GM08714 (cell line): ENCODE results near the gene MRPL36.

ENCODE experiments used
- H3K4me3 ChIP-seq: fragments of 200-500 bp; sonication (Bioruptor generic); 2 replicates; pipeline ENCODE4 v1.5.1; 2014; ENCODE audit warnings: mild to moderate bottlenecking, low read length, inconsistent platforms
- ZNF274 ChIP-seq: IDR thresholded peaks from 2 replicates; pipeline ENCODE4 v1.6.1; 2012; ENCODE audit warnings: mild to moderate bottlenecking, low read depth, low read length

Gene MRPL36

DNA sequence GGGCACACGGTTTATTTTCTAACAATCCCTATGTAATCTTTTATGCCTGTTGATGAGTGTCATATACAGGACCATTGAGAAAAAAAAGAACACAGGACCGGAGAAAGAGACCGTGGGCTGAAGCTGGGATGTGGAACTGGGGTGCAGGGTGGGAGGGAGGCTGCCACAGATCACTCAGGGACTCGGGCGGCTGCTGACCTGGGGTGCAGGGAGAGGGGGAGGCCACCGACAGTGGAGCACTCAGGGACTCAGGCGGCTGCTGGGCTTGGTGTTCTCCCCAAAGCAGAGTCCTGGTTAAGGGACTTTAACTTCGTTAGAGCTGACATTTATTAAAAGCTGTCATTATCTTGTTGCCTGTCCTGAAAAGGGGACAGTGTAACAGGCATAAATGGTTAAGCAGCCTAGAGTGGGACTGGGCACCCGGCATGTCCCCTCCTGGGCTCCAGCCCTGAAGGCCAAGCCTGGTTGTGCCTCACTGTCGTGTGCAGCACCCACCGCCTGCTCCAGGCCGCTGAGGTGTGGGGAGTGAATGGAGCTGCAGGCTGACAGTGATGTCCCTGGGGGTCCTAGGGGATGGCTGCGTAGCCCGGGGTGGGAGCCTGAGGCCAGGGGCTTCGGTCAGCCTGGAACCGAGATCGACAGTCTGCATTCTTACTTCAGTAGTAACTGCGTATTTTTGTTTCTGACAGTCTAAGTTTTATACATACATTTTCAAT lies 15.6 kb upstream of the MRPL36 start:
- H3K4me3 ChIP-seq = no peak overlapping the region
- TF ChIP-seq ZNF274 = no peak

DNA sequence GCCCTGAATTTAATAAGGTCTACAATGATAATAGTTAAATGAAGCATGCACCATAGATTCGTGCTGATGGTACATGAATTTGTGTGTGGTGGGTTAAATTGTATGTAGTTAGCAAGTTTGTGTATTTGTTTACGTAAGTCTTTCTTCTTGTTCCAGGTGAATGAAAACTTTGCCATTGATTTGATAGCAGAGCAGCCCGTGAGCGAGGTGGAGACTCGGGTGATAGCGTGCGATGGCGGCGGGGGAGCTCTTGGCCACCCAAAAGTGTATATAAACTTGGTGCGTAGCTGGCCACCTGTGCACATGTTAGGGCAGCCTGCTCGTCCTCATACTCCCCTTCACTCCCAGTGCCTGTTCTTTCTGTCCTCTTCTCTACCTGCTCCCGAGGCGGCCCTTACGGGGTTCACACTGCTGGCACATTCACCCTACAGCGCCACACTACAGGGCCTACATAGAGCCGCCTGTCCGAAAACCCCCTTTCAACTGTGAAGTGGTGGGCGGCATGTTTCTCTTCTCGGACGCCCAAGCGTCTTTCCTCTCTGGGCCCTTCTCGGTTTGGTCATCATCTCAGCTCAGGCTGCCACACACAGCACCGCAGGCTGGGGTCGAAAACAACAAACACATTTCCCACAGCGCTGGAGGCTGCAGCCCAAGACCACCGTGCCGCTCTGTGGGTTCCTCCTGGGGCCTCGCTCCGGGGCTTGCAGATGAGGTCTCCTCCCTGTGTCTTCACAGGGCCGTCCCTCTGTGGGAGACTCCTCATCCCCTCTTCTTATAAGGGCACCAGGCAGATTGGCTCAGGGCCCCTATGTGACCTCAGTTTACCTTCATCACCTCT lies 14.8 kb upstream of the MRPL36 start:
- H3K4me3 ChIP-seq = no peak overlapping the region
- no peak for TF ChIP-seq ZNF274

DNA sequence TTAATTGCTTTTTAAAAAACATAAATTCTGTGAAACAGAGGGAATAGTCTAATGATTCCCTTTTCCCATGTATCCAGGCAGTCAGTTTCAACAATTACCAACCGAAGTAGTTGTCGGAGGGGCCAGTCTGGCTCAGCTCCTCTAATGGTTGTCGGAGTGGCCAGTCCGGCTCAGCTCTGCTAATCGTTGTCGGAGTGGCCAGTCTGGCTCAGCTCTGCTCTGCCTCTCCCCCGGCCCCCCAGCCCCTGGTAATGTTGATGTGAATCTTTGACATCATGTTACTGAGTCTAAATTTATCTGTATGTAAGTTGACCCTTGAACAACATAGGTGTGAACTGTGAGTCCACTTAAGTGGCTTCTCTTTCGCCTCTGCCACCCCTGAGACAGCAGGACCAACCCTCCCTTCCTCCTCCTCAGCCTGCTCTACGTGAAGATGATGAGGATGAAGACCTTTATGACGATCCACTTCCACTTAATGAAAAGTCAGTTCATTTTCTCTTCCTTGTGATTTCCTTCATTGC lies 11.0 kb upstream of the MRPL36 start:
- H3K4me3 ChIP-seq = no peak overlapping the region
- TF ChIP-seq ZNF274 = no peak

DNA sequence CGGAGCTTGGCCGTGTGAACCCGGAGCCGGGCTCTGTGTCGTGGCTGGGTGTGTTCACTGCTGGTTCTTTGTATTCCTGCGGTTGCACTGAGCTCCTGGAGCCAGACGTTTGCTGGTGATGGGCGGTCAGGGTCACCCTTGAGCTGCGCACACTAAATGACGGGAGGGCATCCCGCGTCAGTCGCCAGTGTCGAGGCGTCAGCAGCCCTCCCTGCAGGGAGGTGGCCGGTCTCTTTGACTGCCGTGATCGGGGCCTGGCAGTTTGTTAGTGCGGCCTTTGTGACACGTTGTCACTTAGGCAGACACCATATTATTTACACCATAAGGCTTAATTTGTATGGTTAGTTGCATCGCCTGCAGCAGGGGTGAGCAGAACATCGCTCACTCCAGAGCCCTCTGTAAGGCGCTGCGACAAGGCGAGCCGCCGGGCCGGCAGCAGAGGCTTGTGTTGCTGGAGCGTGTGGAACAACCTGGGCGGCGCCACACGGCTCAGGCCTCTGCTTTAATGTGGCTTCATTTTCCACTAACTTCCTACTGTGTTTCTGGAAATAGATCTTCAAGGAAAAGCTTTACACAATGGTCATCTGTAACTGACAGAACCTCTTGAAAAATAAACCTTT lies 9.9 kb upstream of the MRPL36 start:
- H3K4me3 ChIP-seq = no peak overlapping the region
- TF ChIP-seq ZNF274 = no peak

DNA sequence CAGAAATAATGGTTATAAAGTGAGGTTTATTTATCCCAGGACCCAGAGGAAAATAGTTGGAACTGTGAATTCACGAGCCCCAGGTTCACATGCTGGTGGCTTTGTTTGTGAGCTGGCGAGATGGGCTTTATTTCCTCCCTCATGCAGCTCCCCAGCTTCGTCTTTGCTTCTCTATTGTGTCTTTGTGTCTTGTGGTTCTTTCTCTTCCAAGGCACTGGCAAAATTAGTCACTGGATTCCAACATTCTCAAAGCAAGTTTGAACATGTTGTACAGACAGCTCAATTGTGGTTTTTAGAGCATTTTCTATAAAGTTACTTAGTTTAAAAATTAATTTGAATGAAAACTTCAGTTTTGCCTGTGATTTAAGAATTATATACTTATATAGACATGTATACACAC lies 8.8 kb upstream of the MRPL36 start:
- no peak overlapping the region for H3K4me3 ChIP-seq
- TF ChIP-seq ZNF274 = no peak

DNA sequence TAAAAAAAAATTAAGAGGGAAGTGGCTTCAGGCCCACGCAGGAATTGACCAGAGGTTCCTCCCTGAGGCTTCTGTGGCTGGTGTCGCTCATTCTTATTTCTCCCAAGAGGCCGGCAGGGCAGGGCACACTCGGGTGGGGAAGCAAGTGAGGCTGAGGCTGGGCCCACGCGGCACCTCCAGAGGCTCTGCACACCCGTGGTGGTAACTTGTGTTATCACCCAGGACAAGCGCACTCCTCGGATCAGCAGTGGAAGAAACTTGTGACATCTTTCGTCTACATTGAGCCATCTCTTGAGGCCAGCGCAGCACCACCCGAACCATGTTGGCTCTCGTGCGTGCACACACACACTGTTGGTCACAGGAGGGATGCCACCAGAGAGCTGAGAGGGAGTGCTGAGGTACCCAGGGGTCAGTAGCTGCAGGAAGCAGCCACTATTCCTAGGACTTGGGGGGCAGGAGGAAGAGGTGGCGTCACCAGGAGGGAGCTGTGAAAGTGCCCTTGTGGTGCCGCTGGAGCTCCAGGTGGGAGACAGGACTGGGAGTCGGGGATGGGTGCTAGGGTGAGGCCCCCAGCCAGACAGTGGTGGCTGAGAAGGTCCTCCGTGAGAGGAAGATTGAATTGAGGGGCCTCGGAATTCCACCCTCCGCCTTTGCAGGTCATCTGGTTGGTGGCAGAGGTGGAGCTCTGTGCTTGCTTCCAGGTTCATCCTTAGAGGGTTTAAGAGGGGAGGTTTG lies 8.0 kb upstream of the MRPL36 start:
- TF ChIP-seq ZNF274 = no peak
- H3K4me3 ChIP-seq = no peak overlapping the region

DNA sequence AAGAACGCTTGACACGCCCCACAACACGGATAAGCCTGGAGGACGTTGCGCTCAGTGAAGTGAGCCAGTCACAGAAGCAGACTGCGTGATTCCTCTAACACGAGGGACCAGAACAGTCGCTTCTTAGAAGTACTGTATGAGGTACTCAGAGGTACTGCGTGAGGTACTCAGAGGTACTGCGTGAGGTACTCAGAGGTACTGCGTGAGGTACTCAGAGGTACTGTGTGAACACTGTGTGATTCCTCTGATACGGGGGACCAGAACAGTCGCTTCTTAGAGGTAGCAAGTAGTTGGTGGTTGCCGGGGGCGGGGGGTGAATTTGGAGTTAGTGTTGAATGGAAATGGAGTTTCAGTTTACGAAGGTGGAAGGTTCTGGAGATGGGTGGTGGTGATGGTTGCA lies 7.3 kb upstream of the MRPL36 start:
- TF ChIP-seq ZNF274 = no peak
- H3K4me3 ChIP-seq = no peak overlapping the region

DNA sequence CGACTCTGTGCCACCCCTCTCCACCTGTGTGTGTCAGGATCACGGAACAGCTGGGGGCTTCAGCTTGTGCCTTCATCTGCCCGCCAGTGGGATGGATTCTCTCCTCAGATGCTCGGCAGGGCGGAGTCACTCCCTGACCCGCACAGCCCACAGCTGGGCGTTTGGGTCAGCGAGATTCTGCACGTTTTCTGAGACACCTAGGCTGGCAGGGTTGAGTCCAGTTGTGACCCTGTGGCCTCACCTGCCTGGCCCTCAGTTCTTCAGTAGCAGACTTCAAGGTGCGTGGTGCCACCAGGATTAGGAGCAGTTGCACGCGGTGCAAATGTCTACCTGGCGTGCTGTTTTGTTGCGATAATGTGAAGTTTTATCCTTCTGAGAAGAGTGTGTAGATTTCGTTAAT lies 6.6 kb upstream of the MRPL36 start:
- TF ChIP-seq ZNF274 = no peak
- no peak overlapping the region for H3K4me3 ChIP-seq

DNA sequence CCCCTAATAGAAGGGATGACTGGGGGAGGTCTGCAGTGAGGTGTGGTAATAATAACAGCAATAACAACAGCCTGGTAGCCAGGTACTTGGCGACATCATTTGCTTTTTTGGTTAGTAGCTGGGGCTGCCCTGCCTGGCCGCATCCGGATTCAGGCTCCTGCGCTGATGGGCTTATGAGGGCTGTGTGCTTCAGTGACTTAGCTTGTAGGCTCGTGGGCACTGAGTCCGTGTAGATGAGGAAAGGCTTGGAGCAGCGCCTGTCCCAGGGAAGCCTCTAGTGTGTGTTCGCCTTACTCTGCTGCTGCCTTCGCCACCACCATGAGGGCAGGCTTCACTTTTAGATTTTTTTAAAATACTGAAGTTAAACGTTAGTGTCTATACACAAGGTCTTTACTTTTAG lies 6.1 kb upstream of the MRPL36 start:
- H3K4me3 ChIP-seq = no peak overlapping the region
- TF ChIP-seq ZNF274 = no peak

DNA sequence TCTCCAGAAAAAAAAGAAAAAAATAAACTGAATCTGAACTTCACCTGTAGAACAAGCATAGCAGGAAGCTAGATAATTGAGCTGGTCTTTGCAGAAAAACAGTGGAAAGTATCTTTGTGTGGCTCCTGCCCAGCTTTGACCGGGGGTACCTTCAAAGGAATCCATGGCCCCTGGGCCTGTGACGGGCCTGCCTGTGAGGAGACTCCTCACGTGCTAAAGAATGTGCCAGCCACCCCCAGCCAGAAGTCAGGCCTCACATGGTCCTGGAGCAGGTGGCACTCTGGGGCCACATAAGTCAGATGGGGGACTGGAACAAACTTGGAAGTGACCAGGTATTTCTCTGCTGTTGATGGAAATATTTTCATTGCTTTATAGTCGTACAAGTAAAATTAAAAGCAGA lies 5.7 kb upstream of the MRPL36 start:
- H3K4me3 ChIP-seq = no peak overlapping the region
- TF ChIP-seq ZNF274 = no peak

DNA sequence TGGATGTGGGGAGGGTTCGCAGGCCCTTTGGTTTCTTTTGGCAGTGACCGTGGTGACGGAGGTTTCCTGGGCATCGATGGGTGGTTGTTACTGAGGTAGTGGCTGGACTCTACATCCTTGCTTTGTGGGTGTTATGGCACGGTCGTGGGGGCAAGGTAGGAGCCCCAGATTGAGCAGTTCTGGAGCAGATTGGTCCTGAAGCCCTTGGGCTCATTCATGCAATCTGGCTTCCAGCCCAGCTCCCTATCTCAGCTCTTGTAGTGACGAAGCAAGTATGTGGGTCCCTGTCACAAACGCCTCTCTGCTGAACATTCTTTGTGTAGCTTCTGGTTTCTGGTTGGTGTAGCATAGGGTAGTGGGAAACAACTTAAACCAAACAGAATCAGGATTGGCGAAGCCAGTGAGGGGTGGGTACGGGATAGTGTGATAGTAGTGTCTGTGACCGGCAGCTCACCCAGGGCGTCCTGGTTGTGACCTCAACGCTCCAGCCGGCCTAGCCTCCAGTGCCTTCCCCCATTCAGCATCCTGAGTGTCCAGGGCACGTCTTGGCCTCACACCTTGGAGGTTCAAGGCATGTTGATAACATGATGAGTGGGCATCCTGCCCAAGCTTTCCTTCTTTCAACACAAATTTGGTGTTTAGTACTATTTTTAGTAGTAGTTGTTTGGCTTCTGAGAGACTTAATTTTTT lies 4.5 kb upstream of the MRPL36 start:
- TF ChIP-seq ZNF274 = no peak
- H3K4me3 ChIP-seq = no peak overlapping the region

DNA sequence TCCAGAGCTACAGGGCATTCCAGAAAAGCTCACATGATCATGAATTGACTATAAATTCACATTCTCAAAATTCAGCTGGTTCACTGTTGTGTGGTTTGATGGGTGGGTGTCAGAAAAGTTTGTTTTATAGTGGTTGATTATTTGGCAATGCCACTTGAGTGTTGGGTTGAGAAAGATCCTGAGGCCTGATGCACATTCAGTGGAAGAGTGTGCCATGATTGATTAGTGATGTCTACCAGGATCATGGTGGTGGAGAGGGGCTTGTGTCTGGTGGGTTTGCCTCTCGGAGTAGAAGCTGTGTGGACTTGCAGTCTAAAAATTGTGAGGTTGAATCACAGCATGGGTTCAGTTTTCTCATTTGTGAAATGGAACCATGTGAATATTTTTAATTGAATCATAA lies 3.6 kb upstream of the MRPL36 start:
- H3K4me3 ChIP-seq = no peak overlapping the region
- no peak for TF ChIP-seq ZNF274

DNA sequence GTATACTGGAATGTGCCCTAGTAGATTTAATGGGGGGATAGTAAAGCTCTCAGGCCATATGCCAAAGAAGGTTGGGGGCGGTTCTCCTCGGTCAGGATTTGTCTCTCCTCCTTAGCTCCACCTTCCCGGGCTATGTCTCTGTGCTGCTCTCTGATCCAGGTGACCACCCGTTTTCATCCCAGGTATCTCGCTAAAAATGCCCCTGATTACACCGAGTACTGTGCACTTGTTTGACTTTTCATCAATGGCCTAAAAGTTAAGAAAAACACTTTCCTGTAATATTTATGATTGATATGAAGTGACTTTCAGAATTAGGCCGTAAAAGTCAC lies 2.3 kb upstream of the MRPL36 start:
- TF ChIP-seq ZNF274 = no peak
- H3K4me3 ChIP-seq = peak overlapping the region; percentile 96
